Neural cell (in vitro differentiated cells): ENCODE measurements around the gene SMIM35. TPM values are rescaled to one million over a fixed set of nuclear protein-coding genes. Genes with fewer than 3 reads are reported as not detected.

Source experiments
- H2AFZ ChIP-seq: fragments of 200-600, 300-800 bp; sonication (generic), shearing (Covaris generic); 2 replicates; pipeline ENCODE4 v1.6.0; 2014; ENCODE audit warnings: low read depth, mild to moderate bottlenecking, antibody characterized with exemption, low read length, moderate library complexity
- H3F3A ChIP-seq: fragments of 200-600 bp; shearing (Covaris generic); 2 replicates; pipeline ENCODE4 v1.6.1; 2016; ENCODE audit warnings: mild to moderate bottlenecking, moderate library complexity, mixed read lengths, antibody characterized with exemption, low read length; ENCODE audit not compliant: insufficient read depth, poor library complexity, severe bottlenecking
- H3K27ac ChIP-seq: fragments of 200-600, 300-800 bp; sonication (generic), shearing (Covaris generic); 2 replicates; pipeline ENCODE4 v1.5.1; 2014; ENCODE audit warnings: mild to moderate bottlenecking, low read length, moderate library complexity
- H3K27me3 ChIP-seq: fragments of 300-800, 200-600 bp; sonication (generic), shearing (Covaris generic); 2 replicates; pipeline ENCODE4 v1.6.0; 2014; ENCODE audit warnings: mild to moderate bottlenecking, low read depth, low read length, moderate library complexity; ENCODE audit not compliant: insufficient read depth
- H3K36me3 ChIP-seq: fragments of 300-800, 200-600 bp; sonication (generic), shearing (Covaris generic); 2 replicates; pipeline ENCODE4 v1.5.1; 2014; ENCODE audit warnings: mild to moderate bottlenecking, antibody characterized with exemption, low read length, moderate library complexity; ENCODE audit not compliant: insufficient read depth
- H3K4me2 ChIP-seq: fragments of 300-800, 200-600 bp; sonication (generic), shearing (Covaris generic); 2 replicates; pipeline ENCODE4 v1.6.0; 2014; ENCODE audit warnings: mild to moderate bottlenecking, low read length
- H3K4me3 ChIP-seq: fragments of 300-800, 200-600 bp; sonication (generic), shearing (Covaris generic); 2 replicates; pipeline ENCODE4 v1.5.1; 2014; ENCODE audit warnings: mild to moderate bottlenecking, low read length, moderate library complexity
- H3K79me2 ChIP-seq: fragments of 200-600 bp; shearing (Covaris generic); replicated peaks from 2 replicates; pipeline ENCODE4 v1.6.0; 2014; ENCODE audit warnings: mild to moderate bottlenecking, low read length, moderate library complexity; ENCODE audit not compliant: insufficient read depth
- H3K9ac ChIP-seq: fragments of 300-800, 200-600 bp; sonication (generic), shearing (Covaris generic); 2 replicates; pipeline ENCODE4 v1.6.1; 2016; ENCODE audit warnings: mild to moderate bottlenecking, low read length, mixed read lengths
- H3K9me2 ChIP-seq: fragments of 200-600 bp; shearing (Covaris generic); 2 replicates; pipeline ENCODE4 v1.6.1; 2016; ENCODE audit warnings: mild to moderate bottlenecking, low read length, mixed read lengths; ENCODE audit not compliant: insufficient read depth
- H3K9me3 ChIP-seq: fragments of 200-600, 300-800 bp; sonication (generic), shearing (Covaris generic); 2 replicates; pipeline ENCODE4 v1.6.1; 2016; ENCODE audit warnings: mild to moderate bottlenecking, mixed run types, low read length, moderate library complexity, mixed read lengths
- H4K20me1 ChIP-seq: fragments of 200-600 bp; shearing (Covaris generic); 2 replicates; pipeline ENCODE4 v1.6.1; 2016; ENCODE audit warnings: mild to moderate bottlenecking, mixed run types; ENCODE audit not compliant: insufficient read depth
- EP300 ChIP-seq: fragments of 450-650 bp; conservative IDR thresholded peaks from 2 replicates; pipeline ENCODE4 v1.6.1; 2014; ENCODE audit warnings: antibody characterized with exemption, mild to moderate bottlenecking, moderate library complexity; ENCODE audit not compliant: poor library complexity, severe bottlenecking
- EZH2 ChIP-seq: fragments of 200-600, 300-800 bp; shearing (Covaris generic), sonication (generic); IDR thresholded peaks from 2 replicates; pipeline ENCODE4 v1.6.1; 2014; ENCODE audit warnings: antibody characterized with exemption, low read length, borderline replicate concordance, mild to moderate bottlenecking; ENCODE audit not compliant: insufficient read depth, poor library complexity, severe bottlenecking
- MXI1 ChIP-seq: fragments of 450-650 bp; conservative IDR thresholded peaks from 2 replicates; pipeline ENCODE4 v1.6.1; 2014; ENCODE audit warnings: antibody characterized with exemption, mild to moderate bottlenecking; ENCODE audit not compliant: poor library complexity, severe bottlenecking
- POLR2AphosphoS5 ChIP-seq: IDR thresholded peaks from 2 replicates; pipeline ENCODE4 v1.6.1; 2012
- RAD21 ChIP-seq: fragments of 450-650 bp; conservative IDR thresholded peaks from 2 replicates; pipeline ENCODE4 v1.6.1; 2014; ENCODE audit warnings: antibody characterized with exemption, mild to moderate bottlenecking, moderate library complexity
- SMC3 ChIP-seq: fragments of 450-650 bp; conservative IDR thresholded peaks from 2 replicates; pipeline ENCODE4 v1.6.1; 2014; ENCODE audit warnings: antibody characterized with exemption, mild to moderate bottlenecking, moderate library complexity; ENCODE audit not compliant: poor library complexity
- TAF1 ChIP-seq: IDR thresholded peaks from 2 replicates; pipeline ENCODE4 v1.6.1; 2012; ENCODE audit warnings: low read depth
- polyA minus RNA-seq: library from RNA; depleted of rRNA, polyadenylated mRNA; stranded (reverse); fragments of >200 nt; gene quantifications from 2 replicates; pipeline ENCODE4 v1.2.3, GENCODE V29; 2014
- polyA plus RNA-seq: library from polyadenylated mRNA; depleted of rRNA; stranded (reverse); fragments of >200 nt; gene quantifications from 2 replicates; pipeline ENCODE4 v1.2.3, GENCODE V29; 2014
- TF ChIP-seq, protein P1 (sequence below): IDR thresholded peaks from 2 replicates; pipeline ENCODE4 v1.6.1; 2012; ENCODE audit warnings: borderline replicate concordance
- TF ChIP-seq, protein P2 (sequence below): fragments of 450-650 bp; IDR thresholded peaks from 2 replicates; pipeline ENCODE4 v1.5.1; 2014; ENCODE audit warnings: antibody characterized with exemption, mild to moderate bottlenecking, moderate library complexity; ENCODE audit not compliant: poor library complexity, severe bottlenecking

SMIM35 gene
- polyA plus RNA-seq (0.12 TPM in 1 of 2 replicates, not detected in the other), polyA minus RNA-seq (not detected in 2 replicates)

GRCh38 chr11:118086913-118087768, at the start of gene SMIM35:
TSS of gene SMIM35 (minus strand) at chr11:118086963. CDS start at chr11:118086757, 206 bp downstream.
- H3K9me2 ChIP-seq, result no peaks in the 10 kb centered on the region
- no peak within 1 kb of the TSS for H3K9ac ChIP-seq
- H3K27me3 ChIP-seq, result no peaks in the 10 kb centered on the region
- H3K9me3 ChIP-seq, result peaks cover 12% of the 10 kb centered on the region
- H3K4me3 ChIP-seq, result no peak within 1 kb of the TSS
- no peaks in the 10 kb centered on the region for H4K20me1 ChIP-seq
- no peaks in the 10 kb centered on the region for H3K36me3 ChIP-seq
- no peak within 1 kb of the TSS for H2AFZ ChIP-seq
- H3K27ac ChIP-seq, result no peak within 1 kb of the TSS
- H3K4me2 ChIP-seq, result no peak within 1 kb of the TSS
- H3K79me2 ChIP-seq, result no peaks in the 10 kb centered on the region
- H3F3A ChIP-seq, result no peaks in the 10 kb centered on the region
- TF ChIP-seq TAF1 (no peak), RAD21 (no peak), EP300 (no peak), SMC3 (no peak), MXI1 (no peak), EZH2 (no peak), POLR2AphosphoS5 (no peak)
- TF ChIP-seq, protein P1, sequence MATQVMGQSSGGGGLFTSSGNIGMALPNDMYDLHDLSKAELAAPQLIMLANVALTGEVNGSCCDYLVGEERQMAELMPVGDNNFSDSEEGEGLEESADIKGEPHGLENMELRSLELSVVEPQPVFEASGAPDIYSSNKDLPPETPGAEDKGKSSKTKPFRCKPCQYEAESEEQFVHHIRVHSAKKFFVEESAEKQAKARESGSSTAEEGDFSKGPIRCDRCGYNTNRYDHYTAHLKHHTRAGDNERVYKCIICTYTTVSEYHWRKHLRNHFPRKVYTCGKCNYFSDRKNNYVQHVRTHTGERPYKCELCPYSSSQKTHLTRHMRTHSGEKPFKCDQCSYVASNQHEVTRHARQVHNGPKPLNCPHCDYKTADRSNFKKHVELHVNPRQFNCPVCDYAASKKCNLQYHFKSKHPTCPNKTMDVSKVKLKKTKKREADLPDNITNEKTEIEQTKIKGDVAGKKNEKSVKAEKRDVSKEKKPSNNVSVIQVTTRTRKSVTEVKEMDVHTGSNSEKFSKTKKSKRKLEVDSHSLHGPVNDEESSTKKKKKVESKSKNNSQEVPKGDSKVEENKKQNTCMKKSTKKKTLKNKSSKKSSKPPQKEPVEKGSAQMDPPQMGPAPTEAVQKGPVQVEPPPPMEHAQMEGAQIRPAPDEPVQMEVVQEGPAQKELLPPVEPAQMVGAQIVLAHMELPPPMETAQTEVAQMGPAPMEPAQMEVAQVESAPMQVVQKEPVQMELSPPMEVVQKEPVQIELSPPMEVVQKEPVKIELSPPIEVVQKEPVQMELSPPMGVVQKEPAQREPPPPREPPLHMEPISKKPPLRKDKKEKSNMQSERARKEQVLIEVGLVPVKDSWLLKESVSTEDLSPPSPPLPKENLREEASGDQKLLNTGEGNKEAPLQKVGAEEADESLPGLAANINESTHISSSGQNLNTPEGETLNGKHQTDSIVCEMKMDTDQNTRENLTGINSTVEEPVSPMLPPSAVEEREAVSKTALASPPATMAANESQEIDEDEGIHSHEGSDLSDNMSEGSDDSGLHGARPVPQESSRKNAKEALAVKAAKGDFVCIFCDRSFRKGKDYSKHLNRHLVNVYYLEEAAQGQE, result no peak
- TF ChIP-seq, protein P2, sequence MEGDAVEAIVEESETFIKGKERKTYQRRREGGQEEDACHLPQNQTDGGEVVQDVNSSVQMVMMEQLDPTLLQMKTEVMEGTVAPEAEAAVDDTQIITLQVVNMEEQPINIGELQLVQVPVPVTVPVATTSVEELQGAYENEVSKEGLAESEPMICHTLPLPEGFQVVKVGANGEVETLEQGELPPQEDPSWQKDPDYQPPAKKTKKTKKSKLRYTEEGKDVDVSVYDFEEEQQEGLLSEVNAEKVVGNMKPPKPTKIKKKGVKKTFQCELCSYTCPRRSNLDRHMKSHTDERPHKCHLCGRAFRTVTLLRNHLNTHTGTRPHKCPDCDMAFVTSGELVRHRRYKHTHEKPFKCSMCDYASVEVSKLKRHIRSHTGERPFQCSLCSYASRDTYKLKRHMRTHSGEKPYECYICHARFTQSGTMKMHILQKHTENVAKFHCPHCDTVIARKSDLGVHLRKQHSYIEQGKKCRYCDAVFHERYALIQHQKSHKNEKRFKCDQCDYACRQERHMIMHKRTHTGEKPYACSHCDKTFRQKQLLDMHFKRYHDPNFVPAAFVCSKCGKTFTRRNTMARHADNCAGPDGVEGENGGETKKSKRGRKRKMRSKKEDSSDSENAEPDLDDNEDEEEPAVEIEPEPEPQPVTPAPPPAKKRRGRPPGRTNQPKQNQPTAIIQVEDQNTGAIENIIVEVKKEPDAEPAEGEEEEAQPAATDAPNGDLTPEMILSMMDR, result no peak

- Histone ChIP-seq H3K27ac (no peak overlapping the region), H3K9me3 (no peaks in the 10 kb centered on the region), H4K20me1 (no peaks in the 10 kb centered on the region), H3K9ac (no peak overlapping the region), H3K79me2 (no peaks in the 10 kb centered on the region), H3K36me3 (no peaks in the 10 kb centered on the region), H3K4me2 (no peak overlapping the region), H2AFZ (no peak overlapping the region), H3K4me3 (no peak overlapping the region), H3K27me3 (no peaks in the 10 kb centered on the region), H3K9me2 (no peaks in the 10 kb centered on the region), H3F3A (no peaks in the 10 kb centered on the region)
- TF ChIP-seq EZH2, result no peak
These were observed 49.6 kb upstream of the SMIM35 start for GRCh38 chr11:118136341-118136740.
